RWPE1 (cell line): ENCODE results near the gene DPEP2NB.

Experiments
- CTCF ChIA-PET: fragments of 350-600 bp; sonication (Branson Sonifier 250); formaldehyde crosslinking; extraction: SDS; loops from one replicate; lab custom pipeline; 2021; lab: Yijun Ruan, JAX
- POLR2A ChIA-PET: fragments of 400-600 bp; formaldehyde crosslinking; extraction: SDS; loops from one replicate; lab custom pipeline; 2020; ENCODE audit warnings: antibody characterized with exemption; ENCODE audit not compliant: low non-redundant PET; lab: Yijun Ruan, JAX
- DNase-seq: peaks from one replicate; pipeline ENCODE4 v3.0.0; 2012; ENCODE audit warnings: low spot score
- H3K27ac ChIP-seq: fragments of 450-650 bp; 2 replicates; pipeline ENCODE4 v1.5.1; 2017
- TF ChIP-seq, protein P1 (sequence below): fragments of 450-650 bp; conservative IDR thresholded peaks from 2 replicates; pipeline ENCODE4 v1.5.1; 2017; ENCODE audit warnings: low read depth, mild to moderate bottlenecking

Gene DPEP2NB

DNA sequence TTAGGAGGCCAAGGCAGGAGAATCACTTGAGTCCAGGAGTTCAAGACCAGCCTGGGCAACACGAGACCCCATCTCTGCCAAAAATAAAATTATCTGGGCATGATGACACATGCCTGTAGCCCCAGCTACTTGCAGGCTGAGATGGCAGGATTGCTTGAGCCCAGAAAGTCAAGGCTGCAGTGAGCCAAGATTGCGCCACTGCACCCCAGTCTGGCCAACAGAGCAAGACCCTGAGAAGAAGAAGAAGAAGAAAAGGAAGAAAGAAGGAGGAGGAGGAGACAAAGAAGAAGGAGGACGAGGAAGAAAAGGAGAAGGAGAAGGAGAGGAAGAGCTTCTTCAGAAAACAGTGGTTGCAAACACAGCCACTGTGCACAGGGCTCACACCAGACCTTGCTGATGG, 27.0 kb downstream of the DPEP2NB start:
- TF ChIP-seq, protein P1, sequence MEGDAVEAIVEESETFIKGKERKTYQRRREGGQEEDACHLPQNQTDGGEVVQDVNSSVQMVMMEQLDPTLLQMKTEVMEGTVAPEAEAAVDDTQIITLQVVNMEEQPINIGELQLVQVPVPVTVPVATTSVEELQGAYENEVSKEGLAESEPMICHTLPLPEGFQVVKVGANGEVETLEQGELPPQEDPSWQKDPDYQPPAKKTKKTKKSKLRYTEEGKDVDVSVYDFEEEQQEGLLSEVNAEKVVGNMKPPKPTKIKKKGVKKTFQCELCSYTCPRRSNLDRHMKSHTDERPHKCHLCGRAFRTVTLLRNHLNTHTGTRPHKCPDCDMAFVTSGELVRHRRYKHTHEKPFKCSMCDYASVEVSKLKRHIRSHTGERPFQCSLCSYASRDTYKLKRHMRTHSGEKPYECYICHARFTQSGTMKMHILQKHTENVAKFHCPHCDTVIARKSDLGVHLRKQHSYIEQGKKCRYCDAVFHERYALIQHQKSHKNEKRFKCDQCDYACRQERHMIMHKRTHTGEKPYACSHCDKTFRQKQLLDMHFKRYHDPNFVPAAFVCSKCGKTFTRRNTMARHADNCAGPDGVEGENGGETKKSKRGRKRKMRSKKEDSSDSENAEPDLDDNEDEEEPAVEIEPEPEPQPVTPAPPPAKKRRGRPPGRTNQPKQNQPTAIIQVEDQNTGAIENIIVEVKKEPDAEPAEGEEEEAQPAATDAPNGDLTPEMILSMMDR, result no peak
- no peak for DNase-seq
- ChIA-PET POLR2A (no interaction called here), CTCF (interaction anchor here (0.7 to 1.1 kb wide), 2 partner anchors 42 to 52 kb away, joined by 3 to 6 read pairs; no protein-coding TSS in a partner anchor)
- no peak overlapping the region for H3K27ac ChIP-seq

DNA sequence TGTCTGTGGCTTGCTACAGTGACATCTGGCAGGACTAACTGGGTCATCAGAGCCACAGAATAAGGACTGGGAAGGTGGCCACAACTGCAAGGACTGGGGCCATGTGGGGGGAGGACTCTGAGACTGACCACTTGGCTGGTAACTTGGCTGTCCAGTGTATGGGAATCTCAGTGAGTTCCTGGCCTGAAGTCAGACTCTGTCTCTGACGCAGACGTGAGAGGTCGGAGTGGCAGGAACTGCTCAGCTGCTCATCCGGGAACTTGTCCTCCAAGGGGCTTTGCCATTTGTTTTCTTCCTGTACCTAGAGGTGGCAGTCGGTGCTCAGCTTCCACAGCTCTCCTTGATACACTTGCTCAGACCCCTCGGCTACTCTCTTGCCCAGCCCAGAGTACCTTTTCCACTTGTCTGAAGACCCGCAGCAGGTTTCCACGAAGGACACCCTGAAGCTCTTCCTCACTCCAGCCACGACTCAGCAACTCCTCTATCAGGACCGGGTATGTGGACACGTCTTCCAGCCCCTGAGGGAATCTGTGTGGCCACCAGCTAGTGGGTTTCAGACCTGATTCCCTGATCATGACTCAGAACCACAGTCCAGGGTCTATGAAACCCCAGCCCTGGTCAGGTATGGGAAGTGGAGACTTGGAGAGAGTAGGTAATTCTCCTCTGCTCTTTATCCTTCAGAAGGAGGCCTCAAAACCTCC, 28.1 kb downstream of the DPEP2NB start:
- no peak overlapping the region for H3K27ac ChIP-seq
- ChIA-PET POLR2A (no interaction called here), CTCF (interaction anchor here (0.6 kb wide), 1 partner anchor 62 kb away, joined by 4 read pairs; no protein-coding TSS in a partner anchor)
- TF ChIP-seq, protein P1, result no peak
- no peak for DNase-seq

DNA sequence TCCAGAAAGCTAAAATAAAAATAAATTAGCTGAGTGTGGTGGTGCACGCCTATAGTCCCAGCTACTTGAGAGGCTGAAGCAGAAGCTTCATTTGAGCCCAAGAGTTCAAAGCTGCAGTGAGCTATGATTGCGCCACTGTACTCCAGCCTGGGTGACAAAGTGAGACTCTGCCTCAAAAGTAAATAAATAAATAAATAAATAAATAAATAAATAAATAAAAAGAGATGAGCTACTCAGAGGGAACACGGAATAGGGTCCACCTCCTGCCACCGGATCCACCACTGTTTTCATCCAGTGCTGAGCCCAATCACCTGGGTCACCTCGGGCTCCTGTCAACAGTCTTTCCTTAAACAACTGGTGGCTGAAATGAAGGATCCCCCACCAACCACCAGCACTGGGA, 28.8 kb downstream of the DPEP2NB start:
- CTCF ChIA-PET, result no interaction called here
- DNase-seq, result no peak
- POLR2A ChIA-PET, result no interaction called here
- no peak overlapping the region for H3K27ac ChIP-seq
- TF ChIP-seq, protein P1, result no peak

DNA sequence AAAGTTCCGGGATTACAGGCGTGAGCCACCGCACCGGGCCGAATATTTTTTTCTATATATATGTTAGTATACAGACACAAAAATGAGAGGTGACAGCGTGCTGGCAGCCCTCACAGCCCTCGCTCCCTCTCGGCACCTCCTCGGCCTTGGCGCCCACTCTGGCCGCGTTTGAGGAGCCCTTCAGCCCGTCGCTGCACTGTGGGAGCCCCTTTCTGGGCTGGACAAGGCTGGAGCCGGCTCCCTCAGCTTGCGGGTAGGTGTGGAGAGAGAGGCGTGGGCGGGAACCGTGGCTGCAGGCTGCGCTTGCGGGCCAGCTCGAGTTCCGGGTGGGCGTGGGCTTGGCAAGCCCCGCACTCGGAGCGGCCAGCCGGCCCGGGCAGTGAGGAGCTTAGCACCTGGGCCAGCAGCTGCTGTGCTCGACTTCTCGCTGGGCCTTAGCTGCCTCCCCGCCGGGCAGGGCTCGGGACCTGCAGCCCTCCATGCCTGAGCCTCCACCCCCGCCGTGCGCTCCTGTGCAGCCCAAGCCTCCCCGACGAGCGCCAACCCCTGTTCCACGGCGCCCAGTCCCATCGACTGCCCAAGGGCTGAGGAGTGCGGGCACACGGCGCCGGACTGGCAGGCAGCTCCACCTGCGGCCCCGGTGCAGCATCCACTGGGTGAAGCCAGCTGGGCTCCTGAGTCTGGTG, 33.6 kb downstream of the DPEP2NB start:
- DNase-seq, result no peak
- H3K27ac ChIP-seq, result no peak overlapping the region
- ChIA-PET POLR2A (no interaction called here), CTCF (interaction anchor here (0.6 kb wide), 1 partner anchor 249 kb away, joined by 5 read pairs; no protein-coding TSS in a partner anchor)
- TF ChIP-seq, protein P1, result no peak

DNA sequence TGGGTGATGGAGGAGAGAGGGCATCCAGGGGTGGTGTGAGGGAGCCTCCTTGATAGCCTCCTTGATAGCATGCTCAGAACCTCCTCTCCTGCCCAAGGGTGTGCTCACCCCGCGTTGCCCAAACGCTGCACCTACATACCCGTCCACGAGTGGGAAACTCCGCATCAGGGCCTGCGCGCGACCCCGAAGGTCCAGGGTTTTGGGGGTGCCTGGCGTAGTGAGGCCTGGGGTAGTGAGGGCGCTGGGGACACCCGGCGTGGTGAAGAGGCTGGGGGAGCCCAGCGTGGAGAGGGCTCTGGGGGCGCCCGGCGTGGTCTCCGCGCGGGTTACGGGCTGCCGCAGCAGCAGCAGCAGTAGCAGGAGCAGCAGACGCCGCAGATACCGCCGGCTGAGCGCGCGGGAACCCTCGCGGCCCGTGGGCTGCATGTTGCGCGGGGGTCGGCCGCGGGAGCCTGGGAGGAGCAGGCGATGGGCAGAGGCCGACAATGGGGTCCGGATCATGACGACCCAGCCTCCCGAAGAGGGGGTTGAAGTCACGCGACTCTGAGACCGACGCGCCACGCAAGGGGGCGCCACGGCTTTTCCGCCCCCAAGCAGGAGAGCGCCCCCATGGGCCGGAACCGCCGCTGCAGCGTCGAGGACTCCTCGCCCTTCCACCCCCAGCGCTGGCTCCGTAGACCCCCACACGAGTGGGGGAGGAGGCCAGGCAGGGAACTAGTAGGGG, 35.6 kb downstream of the DPEP2NB start, which contains the start of gene DPEP3:
Gene DPEP3, minus strand, starts transcription at position 545 of the 724 bp plus-strand sequence. Its CDS starts 119 bp downstream, at position 426.
- ChIA-PET POLR2A (no interaction called here), CTCF (no interaction called here)
- no peak within 1 kb of the TSS for H3K27ac ChIP-seq
- TF ChIP-seq, protein P1, result no peak
- no peak for DNase-seq
